Dendritic cell treated with granulocyte-macrophage colony-stimulating factor and Interleukin-4, amounts not matched to agents 40 ng/mL and 50 ng/mL, for 4 days (primary cell): ENCODE results near the gene TRAIP.

Experiments used
- H3K27ac Mint-ChIP-seq: one replicate; pipeline ENCODE4 v1.8.0; 2022; ENCODE audit warnings: mild to moderate bottlenecking, mixed read lengths
- H3K27me3 Mint-ChIP-seq: one replicate; pipeline ENCODE4 v1.8.0; 2022; ENCODE audit warnings: mild to moderate bottlenecking, mixed read lengths
- H3K36me3 Mint-ChIP-seq: one replicate; pipeline ENCODE4 v1.8.0; 2022; ENCODE audit warnings: low read depth, mixed read lengths
- H3K4me1 Mint-ChIP-seq: one replicate; pipeline ENCODE4 v1.8.0; 2022; ENCODE audit warnings: low read depth, mixed read lengths
- H3K4me3 Mint-ChIP-seq: one replicate; pipeline ENCODE4 v1.8.0; 2022; ENCODE audit warnings: mild to moderate bottlenecking, moderate library complexity, mixed read lengths
- H3K9me3 Mint-ChIP-seq: one replicate; pipeline ENCODE4 v1.8.0; 2022; ENCODE audit warnings: mixed read lengths
- intact Hi-C: fragments of 100-400 bp; cut with micrococcal nuclease; formaldehyde crosslinking; loops from one replicate; pipeline ENCODE4 v1.15.0; 2022

Gene TRAIP

DNA sequence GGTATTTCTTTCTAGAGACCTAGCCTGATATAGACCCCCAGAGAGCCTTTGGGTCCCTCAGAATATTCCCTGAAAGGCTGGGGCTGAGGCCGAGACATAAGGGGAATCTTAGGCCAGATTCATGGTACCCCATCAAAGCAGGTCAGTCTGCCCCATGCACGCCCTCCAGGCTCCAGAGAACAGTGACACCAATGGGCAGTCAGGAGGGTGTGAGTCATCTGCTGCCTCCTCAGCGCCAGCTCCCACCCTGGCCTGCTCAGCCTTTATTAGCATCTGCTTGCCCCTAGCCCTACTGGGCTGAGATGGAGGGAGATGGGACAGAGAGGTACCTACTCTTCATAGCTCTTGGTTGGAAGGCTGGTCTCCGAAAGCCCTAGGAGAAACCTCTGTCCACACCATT, 27.6 kb upstream of the TRAIP start:
- H3K4me1 Mint-ChIP-seq = no peaks in the 10 kb centered on the region
- intact Hi-C loops = no loop called here
- H3K27me3 Mint-ChIP-seq = no peaks in the 10 kb centered on the region
- H3K4me3 Mint-ChIP-seq = no peak overlapping the region
- no peak overlapping the region for H3K27ac Mint-ChIP-seq
- H3K9me3 Mint-ChIP-seq = no peaks in the 10 kb centered on the region
- H3K36me3 Mint-ChIP-seq = no peaks in the 10 kb centered on the region

GRCh38 chr3:49882166-49882565, 25.8 kb upstream of the TRAIP start:
- no peaks in the 10 kb centered on the region for H3K36me3 Mint-ChIP-seq
- no peak overlapping the region for H3K27ac Mint-ChIP-seq
- H3K9me3 Mint-ChIP-seq = no peaks in the 10 kb centered on the region
- H3K27me3 Mint-ChIP-seq = no peaks in the 10 kb centered on the region
- no peaks in the 10 kb centered on the region for H3K4me1 Mint-ChIP-seq
- intact Hi-C loops = no loop called here
- H3K4me3 Mint-ChIP-seq = no peak overlapping the region

GRCh38 chr3:49880581-49881315, 24.4 kb upstream of the TRAIP start:
- no peak overlapping the region for H3K27ac Mint-ChIP-seq
- intact Hi-C loops = no loop called here
- H3K36me3 Mint-ChIP-seq = no peaks in the 10 kb centered on the region
- H3K9me3 Mint-ChIP-seq = no peaks in the 10 kb centered on the region
- no peaks in the 10 kb centered on the region for H3K4me1 Mint-ChIP-seq
- H3K27me3 Mint-ChIP-seq = no peaks in the 10 kb centered on the region
- H3K4me3 Mint-ChIP-seq = no peak overlapping the region

DNA sequence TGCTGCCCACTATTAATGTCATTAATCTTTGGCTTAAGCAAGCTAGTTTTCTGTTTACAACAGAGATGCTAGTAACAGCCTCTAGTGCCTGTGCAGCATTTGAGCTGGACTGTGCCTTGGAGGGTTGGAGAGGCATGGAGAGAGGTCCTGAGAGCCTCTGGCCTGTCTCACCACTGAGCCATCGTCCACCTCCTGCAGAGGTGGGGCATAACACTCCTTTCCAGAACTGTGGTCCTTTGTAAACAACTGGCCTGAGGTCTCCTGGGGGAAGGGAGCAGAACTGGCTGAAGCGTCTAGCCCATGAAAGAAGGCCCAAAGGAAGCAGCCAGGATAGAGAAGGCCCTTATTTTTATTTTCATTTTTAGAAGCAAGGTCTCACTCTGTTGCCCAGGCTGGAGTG, 23.4 kb upstream of the TRAIP start:
- Mint-ChIP-seq H3K27ac (no peak overlapping the region), H3K27me3 (no peaks in the 10 kb centered on the region), H3K9me3 (no peaks in the 10 kb centered on the region), H3K36me3 (no peaks in the 10 kb centered on the region), H3K4me1 (no peaks in the 10 kb centered on the region), H3K4me3 (no peak overlapping the region)
- intact Hi-C loops = no loop called here

DNA sequence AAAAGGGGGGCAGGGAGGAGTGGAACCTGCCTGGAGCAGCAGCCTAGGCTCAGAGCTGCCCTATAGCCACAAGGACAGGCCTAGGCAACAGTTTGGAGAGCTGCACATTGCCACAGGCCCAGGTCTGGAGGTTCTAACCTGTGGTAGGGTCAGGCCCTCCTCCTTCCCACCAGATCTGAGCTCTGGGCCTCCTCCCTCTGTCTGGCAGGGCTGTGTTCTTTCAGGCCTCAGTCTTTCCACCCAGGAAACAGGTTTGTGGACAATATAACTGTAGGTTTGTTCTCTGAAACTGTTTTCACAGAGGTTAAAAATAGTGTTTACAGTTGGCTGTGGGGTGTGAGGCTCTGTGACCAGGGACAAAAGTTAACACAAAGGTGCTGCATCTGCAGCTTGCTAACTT, 22.3 kb upstream of the TRAIP start:
- Mint-ChIP-seq H3K4me1 (no peaks in the 10 kb centered on the region), H3K36me3 (no peaks in the 10 kb centered on the region), H3K27me3 (no peaks in the 10 kb centered on the region), H3K27ac (no peak overlapping the region), H3K9me3 (no peaks in the 10 kb centered on the region), H3K4me3 (no peak overlapping the region)
- intact Hi-C loops = no loop called here

GRCh38 chr3:49877716-49878115, 21.4 kb upstream of the TRAIP start:
- H3K9me3 Mint-ChIP-seq = no peaks in the 10 kb centered on the region
- no peaks in the 10 kb centered on the region for H3K27me3 Mint-ChIP-seq
- H3K27ac Mint-ChIP-seq = no peak overlapping the region
- intact Hi-C loops = no loop called here
- no peak overlapping the region for H3K4me3 Mint-ChIP-seq
- no peaks in the 10 kb centered on the region for H3K36me3 Mint-ChIP-seq
- no peaks in the 10 kb centered on the region for H3K4me1 Mint-ChIP-seq

DNA sequence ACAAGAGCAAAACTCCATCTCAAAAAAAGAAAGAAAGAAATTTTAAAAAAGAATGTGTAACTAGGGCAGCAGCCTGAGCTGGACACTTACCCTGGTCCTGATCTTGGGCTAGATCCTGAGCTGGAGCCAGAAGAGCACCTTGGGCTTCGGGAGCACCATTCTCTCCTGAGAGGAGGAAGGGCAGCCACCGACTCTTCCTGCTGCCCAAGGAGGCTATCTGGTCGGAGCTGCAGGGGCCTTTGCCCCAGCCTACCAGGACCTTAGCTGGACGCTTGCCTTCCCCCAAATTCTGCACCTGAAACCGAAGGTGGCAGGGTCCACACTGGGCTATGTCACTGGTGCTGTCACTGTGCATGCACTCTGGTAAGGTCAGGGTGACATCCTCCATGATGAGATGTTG, 20.2 kb upstream of the TRAIP start:
- Mint-ChIP-seq H3K4me3 (no peak overlapping the region), H3K9me3 (no peaks in the 10 kb centered on the region), H3K4me1 (no peaks in the 10 kb centered on the region), H3K27ac (no peak overlapping the region), H3K27me3 (peaks cover 2% of the 10 kb centered on the region), H3K36me3 (no peaks in the 10 kb centered on the region)
- intact Hi-C loops = no loop called here

DNA sequence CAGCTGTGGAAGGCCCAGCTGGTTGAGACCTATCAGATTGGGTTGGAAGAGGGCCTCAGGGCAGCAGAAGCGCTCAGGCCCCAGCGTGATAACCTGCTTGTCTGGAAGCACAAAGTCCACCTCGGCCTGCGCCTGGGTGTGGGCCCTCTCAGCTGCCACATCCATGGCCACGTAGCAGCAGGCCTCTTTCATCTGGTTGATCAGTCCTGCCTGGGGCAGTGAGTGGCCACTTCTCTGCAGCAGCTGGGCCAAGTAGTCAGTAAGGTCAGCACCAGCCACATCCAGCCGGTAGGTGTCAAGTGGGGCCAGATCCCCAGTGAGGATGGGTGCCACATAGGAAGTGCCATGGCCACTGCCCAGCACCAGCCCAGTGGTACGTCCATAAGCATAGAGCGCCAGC, 17.3 kb upstream of the TRAIP start:
- H3K27ac Mint-ChIP-seq = no peak overlapping the region
- intact Hi-C loops = no loop called here
- H3K27me3 Mint-ChIP-seq = peaks cover 29% of the 10 kb centered on the region

DNA sequence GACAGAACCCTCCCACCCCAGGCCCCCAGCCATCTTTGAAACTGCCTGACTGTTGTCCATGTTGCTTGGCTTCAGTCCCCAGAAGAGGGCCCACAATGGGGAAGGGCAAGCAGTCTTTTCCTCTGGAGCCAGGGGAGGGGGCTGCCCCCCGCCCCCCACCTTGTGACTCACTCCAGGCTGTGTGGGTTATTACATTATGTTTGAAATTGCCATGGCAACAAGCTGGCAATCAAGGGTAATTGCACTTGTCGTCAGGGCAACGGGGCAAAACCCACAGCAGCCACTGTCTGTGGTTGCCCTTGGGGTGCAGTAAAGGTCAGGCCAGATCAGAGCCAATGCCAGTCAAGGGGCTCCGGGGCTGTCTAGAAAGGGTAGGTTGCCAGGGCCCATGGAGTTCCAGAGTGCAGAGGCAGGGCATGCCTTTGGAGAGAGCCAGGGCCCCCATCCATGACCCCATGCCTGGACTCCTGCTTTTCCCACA, 16.5 kb upstream of the TRAIP start:
- intact Hi-C loops = no loop called here
- no peak overlapping the region for H3K4me3 Mint-ChIP-seq
- H3K36me3 Mint-ChIP-seq = no peaks in the 10 kb centered on the region
- H3K4me1 Mint-ChIP-seq = no peaks in the 10 kb centered on the region
- no peaks in the 10 kb centered on the region for H3K9me3 Mint-ChIP-seq
- peaks cover 37% of the 10 kb centered on the region for H3K27me3 Mint-ChIP-seq
- H3K27ac Mint-ChIP-seq = no peak overlapping the region

More for the DNA sequence above, 17.3 kb upstream of the TRAIP start:
- no peak overlapping the region for H3K4me3 Mint-ChIP-seq
- H3K36me3 Mint-ChIP-seq = no peaks in the 10 kb centered on the region
- no peaks in the 10 kb centered on the region for H3K4me1 Mint-ChIP-seq
- no peaks in the 10 kb centered on the region for H3K9me3 Mint-ChIP-seq

- Mint-ChIP-seq H3K4me1 (no peaks in the 10 kb centered on the region), H3K4me3 (no peak overlapping the region), H3K36me3 (no peaks in the 10 kb centered on the region), H3K27ac (no peak overlapping the region), H3K9me3 (no peaks in the 10 kb centered on the region), H3K27me3 (peaks cover 49% of the 10 kb centered on the region)
- intact Hi-C loops = no loop called here
Measured at GRCh38 chr3:49871531-49872153, 15.3 kb upstream of the TRAIP start.

- H3K27me3 Mint-ChIP-seq = peaks cover 63% of the 10 kb centered on the region
- intact Hi-C loops = no loop called here
Measured at GRCh38 chr3:49869525-49870126, 13.3 kb upstream of the TRAIP start, which contains the start of gene CAMKV. Gene CAMKV, minus strand, starts transcription at chr3:49869906. Its CDS starts 7,518 bp downstream, at chr3:49862388.

DNA sequence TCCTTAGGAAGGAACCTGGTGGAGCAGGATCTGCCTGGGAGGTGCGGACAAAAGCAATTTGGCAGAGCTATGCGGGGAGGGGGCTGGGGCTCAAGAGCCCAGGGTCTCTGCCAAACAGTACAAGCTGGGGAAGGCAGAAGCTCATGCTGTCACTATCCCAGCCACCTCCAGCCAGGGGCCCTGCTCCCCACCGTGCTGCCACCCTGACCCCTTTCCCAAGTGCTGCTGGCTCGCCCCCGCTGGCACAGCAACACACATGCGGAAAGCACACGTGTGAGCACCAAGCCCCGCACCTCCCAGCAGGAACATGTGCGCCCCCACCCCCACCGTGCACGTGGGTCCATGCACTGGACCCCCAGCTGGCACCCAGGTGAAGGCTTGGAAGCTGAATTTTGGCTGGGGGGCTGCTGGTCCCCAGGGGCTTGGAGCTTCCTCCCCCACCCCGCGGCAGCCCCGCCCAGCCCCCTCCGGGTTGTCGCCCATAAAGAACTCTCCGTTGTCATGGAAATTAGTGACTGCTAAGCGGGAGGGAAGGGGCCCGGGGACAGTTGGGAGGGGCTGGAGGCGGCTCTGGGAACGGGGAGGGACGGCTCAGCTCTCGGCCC, 12.6 kb upstream of the TRAIP start:
- H3K27ac Mint-ChIP-seq = no peak overlapping the region
- no peaks in the 10 kb centered on the region for H3K36me3 Mint-ChIP-seq
- no peaks in the 10 kb centered on the region for H3K4me1 Mint-ChIP-seq
- no peak overlapping the region for H3K4me3 Mint-ChIP-seq
- intact Hi-C loops = no loop called here
- H3K27me3 Mint-ChIP-seq = peaks cover 66% of the 10 kb centered on the region
- H3K9me3 Mint-ChIP-seq = no peaks in the 10 kb centered on the region

More at GRCh38 chr3:49869525-49870126, 13.3 kb upstream of the TRAIP start, which contains the start of gene CAMKV:
- no peaks in the 10 kb centered on the region for H3K9me3 Mint-ChIP-seq
- no peaks in the 10 kb centered on the region for H3K4me1 Mint-ChIP-seq
- no peaks in the 10 kb centered on the region for H3K36me3 Mint-ChIP-seq
- no peak within 1 kb of the TSS for H3K27ac Mint-ChIP-seq
- H3K4me3 Mint-ChIP-seq = peak within 1 kb of the TSS; percentile 30

DNA sequence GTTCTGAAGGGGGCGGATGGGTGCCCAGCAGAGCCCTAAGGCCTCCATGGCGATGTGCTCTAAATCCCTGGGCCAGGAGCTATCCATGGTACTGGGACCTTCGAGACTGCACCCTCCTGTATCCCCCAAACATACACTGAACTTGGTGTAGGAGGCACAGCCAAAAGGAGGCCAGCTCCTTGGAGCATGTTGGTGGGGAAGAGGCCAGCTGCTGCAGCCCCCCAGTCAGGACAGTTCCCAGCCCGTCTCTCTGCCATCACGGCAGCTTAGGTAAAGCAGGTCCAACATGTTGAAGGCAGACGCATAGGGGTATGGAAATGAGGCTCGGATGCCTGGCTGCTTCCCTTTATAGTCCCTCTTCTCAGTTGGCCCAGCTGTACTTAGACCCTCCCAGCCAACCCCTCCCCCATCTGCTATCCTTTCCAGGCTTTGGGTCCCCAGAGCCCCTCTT, 11.5 kb upstream of the TRAIP start:
- peaks cover 72% of the 10 kb centered on the region for H3K27me3 Mint-ChIP-seq
- no peak overlapping the region for H3K4me3 Mint-ChIP-seq
- no peak overlapping the region for H3K27ac Mint-ChIP-seq
- H3K36me3 Mint-ChIP-seq = no peaks in the 10 kb centered on the region
- no peaks in the 10 kb centered on the region for H3K4me1 Mint-ChIP-seq
- intact Hi-C loops = no loop called here
- H3K9me3 Mint-ChIP-seq = no peaks in the 10 kb centered on the region

DNA sequence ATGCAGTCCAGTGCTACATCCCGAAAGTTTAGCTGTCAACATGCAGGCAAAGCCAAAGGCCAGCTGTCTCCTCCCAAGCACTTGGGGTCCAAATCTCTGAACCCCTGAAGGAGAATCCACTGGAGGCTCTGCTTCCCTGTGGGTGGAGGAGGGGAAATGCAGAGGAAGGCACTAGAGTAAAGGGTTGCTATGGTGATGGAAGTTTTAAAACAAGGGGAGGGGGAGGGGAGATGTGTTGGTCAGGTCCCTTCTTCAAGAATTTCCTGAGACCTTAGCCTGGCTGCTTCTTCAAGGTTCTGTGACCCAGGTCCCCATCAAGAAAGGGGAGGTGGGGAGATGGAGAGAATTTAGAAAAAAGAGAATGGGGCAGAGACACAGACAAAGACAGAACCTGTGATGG, 11.0 kb upstream of the TRAIP start:
- intact Hi-C loops = no loop called here
- peaks cover 72% of the 10 kb centered on the region for H3K27me3 Mint-ChIP-seq
- H3K9me3 Mint-ChIP-seq = no peaks in the 10 kb centered on the region

More for the DNA sequence above, 11.0 kb upstream of the TRAIP start:
- Mint-ChIP-seq H3K27ac (no peak overlapping the region), H3K4me1 (no peaks in the 10 kb centered on the region), H3K36me3 (no peaks in the 10 kb centered on the region), H3K4me3 (no peak overlapping the region)
